CD4-positive, alpha-beta T cell treated with Interleukin-12 subunit alpha and Interleukin-12 subunit beta, for 1 hour (primary cell): ENCODE data around the gene TUBE1.
"Not testable (repeated sequence)": the region's sequence is repeated elsewhere in the genome, so short reads cannot be mapped to it uniquely, and the experiment has no call there.

ENCODE experiments used
- DNase-seq: peaks from one replicate; pipeline ENCODE4 v3.0.0-alpha.2; 2020

TUBE1 gene

GRCh38 chr6:112087136-112087911, at the start of gene TUBE1, which contains the start of gene FAM229B:
TUBE1 (minus strand) TSS chr6:112087482; CDS start chr6:112087434, 48 bp downstream.
FAM229B (plus strand) TSS chr6:112087591; CDS start chr6:112099284, 11,693 bp downstream.
- peak; percentile 93 for DNase-seq

DNA sequence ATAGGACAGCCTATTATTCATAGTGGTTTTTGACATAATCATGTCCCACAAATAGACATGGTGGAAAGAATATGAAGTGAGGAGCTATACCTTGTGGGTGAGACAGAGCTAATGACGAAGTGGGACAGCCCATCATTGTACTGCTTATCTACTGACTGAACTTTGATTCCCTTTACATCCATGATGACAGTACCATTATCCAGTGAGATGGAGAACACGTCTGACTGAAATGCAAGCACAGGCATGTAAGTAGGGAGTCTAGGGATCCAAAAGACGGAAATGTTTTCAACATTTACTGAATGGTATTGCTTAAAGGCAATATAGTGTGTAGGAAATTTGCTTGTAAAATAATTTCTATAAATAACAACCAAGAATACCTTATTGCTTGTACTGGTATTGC, 43.6 kb upstream of the TUBE1 start:
- no peak for DNase-seq

DNA sequence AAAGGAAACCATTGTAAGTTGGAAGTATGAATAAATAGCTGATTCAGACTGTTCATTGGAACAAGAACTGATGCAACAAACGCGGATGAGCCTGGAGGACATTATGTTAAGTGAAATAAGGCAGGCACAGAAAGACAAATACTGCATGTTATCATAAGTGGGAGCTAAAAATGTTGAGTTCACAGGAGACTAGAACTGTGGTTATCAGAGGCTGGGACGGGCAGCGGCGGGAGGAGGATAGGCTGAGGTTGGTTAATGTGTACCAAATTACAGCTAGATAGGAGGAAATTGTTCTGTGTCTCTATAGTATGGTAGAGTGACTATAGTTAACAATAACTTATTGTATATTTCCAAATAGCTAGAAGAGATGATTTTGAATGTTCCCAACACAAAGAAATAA, 40.9 kb upstream of the TUBE1 start:
- no peak for DNase-seq

DNA sequence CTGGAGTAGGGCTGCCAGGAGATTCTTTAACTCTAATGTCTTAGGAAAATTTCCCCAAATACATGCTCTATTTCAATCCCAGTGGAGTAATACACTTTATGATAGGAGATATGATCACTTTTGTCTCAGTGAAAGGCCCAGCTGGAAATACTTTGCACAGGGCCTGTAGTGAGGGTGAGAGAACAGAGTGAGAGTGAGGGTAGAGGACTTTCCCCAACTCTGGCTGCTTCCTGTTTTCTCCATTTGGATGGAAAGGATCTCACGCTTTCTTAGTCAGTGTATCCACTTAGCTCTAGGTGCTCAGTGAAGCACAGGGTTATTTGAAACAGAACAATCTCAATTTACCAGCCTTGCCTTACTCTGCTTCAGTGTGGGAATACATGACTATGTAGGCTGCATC, 36.7 kb upstream of the TUBE1 start:
- no peak for DNase-seq

- no peak for DNase-seq
Measured at GRCh38 chr6:112122756-112123155, 35.5 kb upstream of the TUBE1 start.

- no peak for DNase-seq
Measured at GRCh38 chr6:112118034-112118433, 30.8 kb upstream of the TUBE1 start.

DNA sequence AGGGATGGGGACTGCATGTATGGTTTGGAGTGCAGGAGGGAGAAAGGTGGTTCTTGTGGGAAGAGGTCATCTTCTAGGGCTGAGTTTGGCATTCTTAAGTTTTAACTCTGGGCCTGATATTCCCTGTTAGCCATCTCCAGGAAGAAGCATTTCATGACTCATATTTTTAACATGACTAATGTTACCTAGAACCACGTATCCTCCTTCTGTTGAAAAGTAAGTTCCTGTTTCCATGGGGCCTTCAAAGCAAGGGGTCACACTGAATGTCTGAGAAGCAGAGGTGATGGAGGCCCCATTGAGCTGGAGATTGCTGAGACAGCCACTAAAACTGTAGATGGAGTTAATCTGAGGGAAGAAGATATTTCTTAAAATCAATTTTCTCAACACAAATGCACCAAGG, 30.3 kb upstream of the TUBE1 start:
- DNase-seq, result no peak

DNA sequence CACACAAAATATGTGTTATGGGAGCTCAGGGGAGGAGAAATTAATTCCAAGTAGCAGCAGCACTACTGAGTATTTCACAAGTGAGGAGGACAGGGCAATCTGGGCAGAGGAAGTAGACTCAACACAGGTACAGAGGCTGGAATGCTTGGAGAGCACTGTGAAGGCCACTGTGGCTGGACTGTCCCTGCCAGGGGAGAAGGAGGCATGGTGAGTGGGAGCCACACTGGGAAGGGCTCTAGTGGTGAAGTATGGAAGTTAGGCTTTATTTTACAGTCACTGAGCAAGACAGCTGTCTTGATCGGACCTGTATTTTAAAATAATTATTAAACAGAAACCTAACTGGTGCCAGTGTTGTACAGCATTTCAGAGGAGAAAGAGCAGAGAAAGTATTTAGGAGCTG, 28.9 kb upstream of the TUBE1 start:
- no peak for DNase-seq

DNA sequence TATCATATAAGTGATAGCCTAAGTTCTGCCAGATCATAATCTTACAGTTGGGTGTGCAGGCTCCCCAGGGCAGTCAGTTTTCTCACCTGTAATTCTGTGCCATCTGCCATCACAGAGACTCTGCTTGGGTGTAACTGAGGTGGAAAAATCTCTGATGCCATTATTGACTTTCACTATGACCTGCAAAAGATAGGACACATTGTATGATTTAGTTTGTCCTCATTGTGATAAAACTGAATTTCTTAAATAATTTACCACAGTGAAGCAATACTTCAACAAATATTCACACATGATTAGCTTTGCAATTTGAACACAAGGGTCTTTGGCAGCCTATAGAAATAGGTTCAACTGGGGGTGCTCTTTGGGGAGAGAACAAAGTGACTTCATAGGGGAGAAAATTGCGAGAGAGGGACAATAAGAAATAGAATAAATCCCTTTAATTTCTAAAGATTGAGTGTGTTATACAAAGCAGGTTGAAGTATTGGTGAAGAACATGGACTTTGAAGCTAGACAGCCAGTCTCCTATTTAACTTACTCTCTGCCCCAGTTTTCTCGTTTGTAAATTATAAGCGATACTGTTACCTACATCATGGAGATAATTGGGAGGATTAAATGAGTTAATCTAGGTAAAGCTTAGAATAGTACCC, 27.4 kb upstream of the TUBE1 start:
- no peak for DNase-seq

DNA sequence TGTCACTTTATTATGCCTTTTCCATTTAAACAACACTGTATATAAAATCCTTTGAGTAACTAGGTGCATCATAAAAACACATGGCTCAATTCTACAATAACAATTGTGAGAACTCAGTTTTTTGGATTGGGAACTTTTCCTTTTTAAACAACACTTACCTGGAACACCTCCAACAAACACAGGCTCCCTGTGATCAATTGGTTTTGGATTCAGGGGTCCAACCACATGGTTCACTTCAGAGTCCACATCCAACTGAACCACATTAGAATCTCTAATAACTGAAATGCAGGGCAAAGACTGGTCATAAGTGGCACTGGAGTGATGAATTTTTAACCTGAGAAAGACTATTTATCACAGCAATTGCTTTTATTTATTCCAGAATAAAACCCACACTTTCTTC, 26.6 kb upstream of the TUBE1 start:
- DNase-seq, result no peak

DNA sequence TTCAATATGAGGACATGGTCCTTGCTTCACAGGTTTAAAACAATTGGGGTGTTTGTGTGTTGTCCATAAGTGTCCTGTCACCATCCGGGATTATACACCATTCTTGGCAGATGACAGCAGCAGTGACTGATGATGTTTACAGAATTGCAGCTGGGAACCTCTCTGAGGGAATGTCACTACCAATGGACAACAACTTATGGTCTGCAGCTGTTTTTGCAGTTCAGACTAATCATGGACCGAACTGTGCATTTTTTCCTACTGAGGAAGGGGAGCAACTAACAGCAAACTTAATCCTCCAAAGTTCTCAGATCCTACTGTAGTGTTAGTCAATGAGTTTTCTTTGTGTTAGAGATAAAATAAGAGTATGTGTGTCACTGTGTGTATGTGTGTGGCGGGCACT, 26.1 kb upstream of the TUBE1 start:
- no peak for DNase-seq

DNA sequence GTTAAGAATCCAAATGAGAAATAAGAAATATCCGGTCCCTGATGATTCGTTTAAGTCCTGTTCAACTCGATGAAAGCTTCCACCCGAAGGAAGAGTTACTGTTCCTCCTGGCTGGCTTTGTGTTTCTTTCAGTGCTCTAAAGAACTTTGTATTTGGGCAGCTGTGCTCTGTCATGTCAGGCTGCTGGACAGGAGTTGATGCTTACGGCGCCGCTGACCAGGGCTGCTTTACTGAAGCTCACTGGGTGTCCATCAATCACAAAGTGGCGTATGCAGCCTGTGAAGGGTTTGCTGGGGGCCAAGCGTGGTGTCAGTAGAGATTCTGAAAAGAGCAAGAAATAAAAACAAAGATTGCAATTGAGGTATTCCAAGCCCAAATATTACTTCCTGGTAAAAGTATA, 22.0 kb upstream of the TUBE1 start:
- DNase-seq, result no peak

GRCh38 chr6:112106562-112106961, 19.3 kb upstream of the TUBE1 start:
- DNase-seq, result no peak

DNA sequence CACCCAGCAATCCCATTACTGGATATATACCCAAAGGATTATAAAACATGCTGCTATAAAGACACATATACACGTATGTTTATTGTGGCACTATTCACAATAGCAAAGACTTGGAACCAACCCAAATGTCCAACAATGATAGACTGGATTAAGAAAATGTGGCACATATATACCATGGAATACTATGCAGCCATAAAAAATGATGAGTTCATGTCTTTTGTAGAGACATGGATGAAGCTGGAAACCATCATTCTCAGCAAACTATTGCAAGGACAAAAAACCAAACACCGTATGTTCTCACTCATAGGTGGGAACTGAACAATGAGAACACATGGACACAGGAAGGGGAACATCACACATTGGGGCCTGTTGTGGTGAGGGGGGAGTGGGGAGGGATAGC, 18.7 kb upstream of the TUBE1 start:
- not testable (repeated sequence) for DNase-seq

- no peak for DNase-seq
Measured at GRCh38 chr6:112100561-112100960, 13.3 kb upstream of the TUBE1 start.

DNA sequence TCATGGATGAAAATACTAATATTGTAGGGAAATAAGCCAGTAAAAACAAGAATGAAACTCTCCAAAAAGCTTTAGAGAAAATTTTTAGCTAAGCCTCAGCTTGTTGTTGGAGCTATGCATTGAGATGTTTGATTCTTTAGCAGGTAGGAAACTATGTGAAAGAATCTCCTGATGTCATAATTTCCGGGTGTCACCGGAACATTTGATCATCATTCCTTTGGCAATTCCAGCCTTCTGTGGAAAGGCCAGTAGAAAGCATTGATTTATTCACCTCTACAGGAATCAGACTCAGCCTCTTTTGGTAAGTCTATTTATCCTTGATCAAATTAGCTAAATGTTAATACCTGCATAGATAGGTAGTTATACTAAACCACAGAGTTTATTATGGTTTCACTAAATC, 9.6 kb upstream of the TUBE1 start:
- no peak for DNase-seq

- no peak for DNase-seq
Measured at GRCh38 chr6:112087916-112088315, 634 bp upstream of the TUBE1 start.

DNA sequence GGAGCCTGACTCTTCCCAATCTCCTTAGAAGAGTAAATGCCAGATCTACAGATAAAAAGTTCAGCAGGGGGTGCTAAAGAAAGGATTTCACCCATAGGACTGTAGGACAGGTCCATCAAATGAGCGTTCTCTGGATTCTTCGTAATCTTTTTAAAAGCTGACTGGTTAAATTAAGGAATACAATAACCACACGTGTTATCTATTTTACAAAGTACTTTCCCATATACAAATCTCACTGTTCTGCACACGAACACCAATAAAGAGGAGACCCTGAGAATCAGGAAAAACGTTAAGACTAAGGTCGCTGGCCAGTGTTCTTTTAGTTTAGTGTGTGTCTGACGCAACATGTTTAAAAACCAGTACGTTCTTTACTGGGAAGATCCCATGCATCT, 542 bp downstream of the TUBE1 start:
- DNase-seq, result peak; percentile 18

- DNase-seq, result no peak
Measured at GRCh38 chr6:112085286-112086065, 1.8 kb downstream of the TUBE1 start.

DNA sequence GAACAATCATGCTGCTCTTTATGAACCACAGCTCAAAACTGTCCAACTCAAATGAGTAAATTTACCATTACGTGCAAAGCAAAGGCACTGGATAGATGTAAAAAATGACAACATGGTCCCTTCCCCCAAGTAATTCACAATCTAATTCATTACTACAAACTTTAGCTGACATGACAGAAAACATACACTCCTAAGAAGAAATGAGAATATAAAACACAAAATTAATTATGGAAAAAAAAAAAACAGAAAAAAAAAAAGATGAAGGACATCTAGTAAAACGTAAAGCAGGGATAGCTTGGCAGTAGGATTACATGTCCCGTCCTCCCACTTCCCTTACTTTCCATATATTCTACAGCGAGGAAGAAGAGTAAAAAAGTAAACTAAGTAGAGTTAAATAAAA, 5.7 kb downstream of the TUBE1 start:
- DNase-seq, result no peak

- DNase-seq, result no peak
Measured at GRCh38 chr6:112066606-112067005, 20.7 kb downstream of the TUBE1 start.

DNA sequence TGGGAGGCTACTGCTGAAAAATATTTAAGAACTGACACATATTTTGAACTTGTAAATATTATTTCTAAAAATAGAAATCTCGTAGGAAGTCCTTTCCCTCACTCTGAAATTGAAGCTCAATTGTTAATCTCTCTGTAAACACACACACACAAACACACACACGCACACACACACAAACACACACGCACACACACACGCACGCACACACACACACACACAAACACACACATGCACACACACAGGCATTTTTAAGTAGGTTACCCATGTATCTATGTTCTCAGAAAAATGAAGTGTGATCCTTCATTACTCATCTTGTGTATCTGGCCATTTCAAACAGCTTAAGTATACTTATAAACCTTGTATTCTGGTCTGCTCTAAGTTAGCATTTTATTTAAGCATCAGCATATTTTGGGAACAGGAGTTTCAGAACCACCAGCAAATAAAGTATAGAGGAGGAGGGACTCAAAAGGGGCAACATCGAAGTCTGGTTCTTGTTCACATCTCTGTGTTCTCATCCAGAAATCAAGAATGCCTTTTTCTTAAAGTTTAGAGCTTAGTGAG, 21.8 kb downstream of the TUBE1 start:
- DNase-seq, result no peak

GRCh38 chr6:112062966-112063365, 24.3 kb downstream of the TUBE1 start:
- DNase-seq, result no peak

DNA sequence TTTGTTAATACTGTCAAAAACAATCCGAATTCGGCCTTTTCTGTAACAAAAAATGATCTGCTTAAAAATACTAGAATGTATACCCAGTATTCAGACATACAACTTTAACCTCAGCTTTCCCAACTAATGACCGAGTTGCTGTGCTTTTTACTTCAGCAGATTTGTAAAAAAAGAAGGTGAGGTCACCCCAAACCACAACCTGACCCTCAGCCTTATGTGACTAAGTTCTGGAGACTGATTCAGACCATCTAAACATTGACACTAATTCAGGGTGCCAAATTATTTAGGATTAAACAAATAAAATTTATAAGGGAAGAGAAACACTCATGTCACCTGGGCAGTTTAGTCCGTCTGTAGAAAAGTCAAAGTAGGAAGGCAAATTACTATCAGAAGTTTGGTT, 25.7 kb downstream of the TUBE1 start:
- DNase-seq, result no peak
